SKM-1 treated with dmso at 0.1 percent for 144 hours (cell line): Measurements from ENCODE around the gene FAM43B.

Experiments used
- DNase-seq: peaks from one replicate; lab custom pipeline; 2025; ENCODE audit not compliant: unreplicated experiment; lab: John Stamatoyannopoulos, UW

The FAM43B gene

DNA sequence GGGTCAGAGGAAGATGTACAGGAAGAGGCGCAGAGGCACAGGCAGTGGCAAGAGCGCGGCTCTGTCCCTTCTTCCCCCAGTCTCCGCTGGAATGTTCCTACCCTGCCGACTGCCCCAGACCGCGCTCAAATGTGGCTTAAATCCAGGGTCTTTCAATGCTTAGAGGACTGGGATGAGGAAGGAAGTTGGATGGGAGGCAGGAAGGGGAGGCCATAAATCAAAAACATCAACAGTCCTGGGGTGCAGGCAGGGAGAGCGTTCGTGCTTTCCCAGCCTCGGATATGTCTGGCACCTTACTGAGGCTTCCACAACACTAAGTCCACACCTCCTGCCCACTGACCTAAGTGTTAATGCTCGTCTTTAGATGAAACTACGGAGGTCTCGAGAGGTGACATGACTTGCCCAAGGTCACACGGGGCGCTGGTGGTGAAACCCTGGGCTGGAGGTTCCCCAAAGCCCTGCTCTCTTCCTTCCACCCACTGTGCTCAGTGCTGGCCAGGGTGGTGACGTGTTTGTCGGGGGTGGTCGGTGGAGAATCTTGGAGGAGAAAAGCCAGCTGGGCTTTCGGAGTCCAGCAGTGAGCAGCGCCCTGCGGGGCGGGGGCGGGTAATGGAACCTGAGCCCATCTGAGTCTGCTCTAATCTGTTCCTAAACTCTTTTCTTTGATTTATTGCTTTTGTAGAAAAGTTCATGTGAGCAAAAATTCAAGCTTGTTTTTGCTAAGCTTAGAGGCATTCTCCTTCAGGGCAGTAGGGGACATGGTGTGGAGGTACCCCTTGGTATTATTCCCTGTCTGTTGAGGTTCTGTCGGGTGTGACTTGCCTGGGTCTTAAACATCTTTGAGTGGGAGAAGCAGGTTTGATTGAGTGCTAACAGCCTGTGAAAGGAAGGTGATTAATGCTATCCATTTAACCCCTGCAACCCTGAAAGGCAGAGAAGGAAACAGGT, 37.2 kb downstream of the FAM43B start:
- peak; percentile 18 for DNase-seq

DNA sequence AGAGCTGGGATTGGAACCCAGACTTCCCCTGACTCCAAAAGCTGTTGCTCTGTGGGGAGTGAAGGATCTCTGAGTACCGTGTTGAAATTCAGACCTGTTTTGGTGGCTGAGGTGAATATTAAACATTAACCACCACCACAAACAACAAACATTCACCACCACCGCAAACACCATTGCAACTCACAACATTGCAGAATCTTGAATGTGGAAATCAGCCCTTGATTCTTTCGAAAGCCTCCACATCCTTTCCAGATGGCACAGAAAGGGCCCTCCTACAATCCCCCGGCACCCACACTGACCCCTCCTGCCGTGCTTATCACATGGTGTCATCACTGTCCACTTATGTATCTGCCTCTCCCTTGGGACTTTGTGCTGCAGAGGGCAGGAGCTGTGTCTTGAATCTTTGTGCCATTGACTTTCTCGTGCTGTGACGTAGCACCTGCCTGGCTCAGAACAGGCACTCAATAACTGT, 38.0 kb downstream of the FAM43B start:
- peak; percentile 85 for DNase-seq

DNA sequence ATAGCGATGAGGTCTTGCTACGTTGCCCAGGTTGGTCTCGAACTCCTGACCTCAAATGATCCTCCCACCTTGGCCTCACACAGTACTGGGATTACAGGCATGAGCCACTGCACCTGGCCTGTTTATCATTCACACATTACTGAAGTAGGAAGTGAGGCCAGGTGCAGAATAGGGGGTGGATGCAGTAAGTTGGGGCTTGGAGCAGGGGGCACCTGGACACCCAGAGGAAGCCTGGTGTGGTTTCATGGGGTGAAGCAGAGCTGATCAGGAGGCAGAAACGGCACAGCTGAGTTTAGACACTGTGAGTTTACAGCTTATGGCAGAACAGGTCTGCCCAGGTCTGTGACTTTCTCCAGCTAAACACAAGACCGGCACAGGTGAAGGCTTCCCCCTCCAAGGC, 41.4 kb downstream of the FAM43B start:
- DNase-seq: no peak

DNA sequence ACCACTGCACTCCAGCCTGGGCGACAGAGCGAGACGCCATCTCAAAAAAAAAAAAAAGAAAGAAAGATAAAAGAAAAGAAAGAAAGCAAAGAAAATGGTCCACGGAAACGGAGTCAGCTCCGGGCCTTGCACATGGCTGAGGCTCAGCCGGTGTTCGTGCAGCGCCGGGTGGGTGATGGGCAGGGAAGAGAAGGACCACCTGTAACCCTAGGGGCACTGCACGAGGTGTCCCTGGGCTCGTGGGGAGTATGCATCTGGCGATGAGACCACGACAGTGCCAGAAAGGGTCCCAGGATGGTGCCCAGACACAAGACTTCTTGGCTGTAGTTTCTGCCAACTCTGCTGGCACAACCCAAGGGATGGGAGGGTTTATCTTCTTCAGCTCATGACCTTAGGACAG, 42.4 kb downstream of the FAM43B start:
- no peak for DNase-seq

DNA sequence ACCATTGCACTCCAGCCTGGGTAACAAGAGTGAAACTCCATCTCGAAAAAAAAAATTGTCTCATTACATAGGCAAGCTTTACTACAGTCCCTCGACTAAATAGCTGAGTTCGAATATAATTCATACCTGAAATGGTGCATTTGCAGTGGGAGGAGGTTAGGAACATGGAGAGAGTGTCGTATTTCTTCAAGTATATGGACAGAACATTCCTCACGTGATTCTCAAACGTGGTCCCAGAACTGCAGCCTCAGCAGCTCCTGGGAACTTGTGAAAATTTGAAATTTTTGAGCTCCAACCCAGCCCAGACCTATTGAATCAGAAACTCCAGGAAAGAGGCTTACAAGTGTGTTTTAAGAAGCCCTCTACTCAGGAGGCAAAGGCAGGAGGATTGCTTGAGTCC, 43.7 kb downstream of the FAM43B start:
- no peak for DNase-seq

DNA sequence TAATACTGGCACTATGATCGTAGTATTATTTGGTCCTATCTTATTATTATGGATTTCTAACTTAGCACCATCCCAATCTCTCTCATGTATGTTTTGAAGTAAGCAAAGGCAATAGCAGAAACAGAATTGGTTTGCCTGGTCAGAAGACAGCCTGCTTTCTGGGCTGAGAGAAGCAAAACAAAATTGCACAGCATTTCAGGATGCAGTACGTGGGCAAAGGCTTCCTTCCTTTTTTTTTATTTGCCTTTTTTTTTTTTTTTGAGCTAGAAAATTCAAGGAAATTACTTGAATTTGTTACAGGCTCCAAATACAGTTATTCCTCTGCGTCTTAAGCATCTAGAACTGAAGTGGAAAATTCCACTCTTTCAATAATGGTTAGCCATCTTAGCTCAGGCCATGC, 45.3 kb downstream of the FAM43B start:
- no peak for DNase-seq

DNA sequence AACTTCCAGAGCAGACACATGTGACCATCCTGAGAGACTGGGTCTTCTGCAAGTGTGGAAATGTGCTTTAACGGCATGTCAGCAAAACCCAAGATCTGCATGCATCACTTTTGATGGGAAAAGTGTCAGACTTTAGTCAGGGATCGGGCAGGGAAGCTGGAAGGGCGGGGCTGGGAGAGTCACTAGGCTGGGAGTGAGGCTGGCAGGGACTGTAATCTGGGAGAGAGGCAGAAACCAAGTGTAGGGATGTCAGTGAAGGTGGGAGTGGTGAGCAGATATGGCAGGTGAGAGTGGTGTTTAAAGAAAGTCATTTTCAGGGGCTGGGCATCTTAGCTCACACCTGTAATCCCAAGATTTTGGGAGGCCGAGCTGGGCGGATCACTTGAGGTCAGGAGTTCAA, 47.8 kb downstream of the FAM43B start:
- no peak for DNase-seq

DNA sequence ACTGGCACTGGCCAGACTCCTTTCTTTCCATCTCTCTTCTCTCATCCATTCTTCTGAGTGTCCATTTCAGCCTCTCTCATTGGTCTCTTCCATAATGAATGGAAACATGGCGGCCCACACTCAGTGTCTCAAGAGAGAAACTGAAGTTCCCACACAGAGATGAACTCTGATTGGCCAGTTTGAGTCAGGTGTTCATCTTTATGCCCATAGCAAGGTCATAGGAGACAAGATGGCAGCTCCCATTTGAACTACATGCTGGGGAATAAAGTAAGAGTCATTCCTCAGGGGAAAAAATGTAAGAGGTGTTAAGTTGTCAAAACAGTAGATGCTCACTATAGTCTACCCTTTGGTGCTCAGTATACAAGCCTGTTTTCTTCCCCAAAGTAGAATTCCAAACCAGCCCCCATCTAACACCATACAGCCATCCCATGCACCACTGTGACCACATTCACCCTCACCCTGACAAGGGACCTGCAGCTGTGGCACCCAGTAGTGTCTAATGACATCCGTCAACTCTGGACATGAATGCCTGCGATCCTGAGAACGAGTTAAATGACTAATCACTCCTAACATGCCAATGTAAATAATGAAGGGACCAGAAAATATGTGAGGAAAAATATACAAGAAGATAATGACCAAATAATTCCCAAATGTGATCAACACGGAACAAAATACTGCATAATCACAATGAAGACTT, 48.9 kb downstream of the FAM43B start:
- no peak for DNase-seq

DNA sequence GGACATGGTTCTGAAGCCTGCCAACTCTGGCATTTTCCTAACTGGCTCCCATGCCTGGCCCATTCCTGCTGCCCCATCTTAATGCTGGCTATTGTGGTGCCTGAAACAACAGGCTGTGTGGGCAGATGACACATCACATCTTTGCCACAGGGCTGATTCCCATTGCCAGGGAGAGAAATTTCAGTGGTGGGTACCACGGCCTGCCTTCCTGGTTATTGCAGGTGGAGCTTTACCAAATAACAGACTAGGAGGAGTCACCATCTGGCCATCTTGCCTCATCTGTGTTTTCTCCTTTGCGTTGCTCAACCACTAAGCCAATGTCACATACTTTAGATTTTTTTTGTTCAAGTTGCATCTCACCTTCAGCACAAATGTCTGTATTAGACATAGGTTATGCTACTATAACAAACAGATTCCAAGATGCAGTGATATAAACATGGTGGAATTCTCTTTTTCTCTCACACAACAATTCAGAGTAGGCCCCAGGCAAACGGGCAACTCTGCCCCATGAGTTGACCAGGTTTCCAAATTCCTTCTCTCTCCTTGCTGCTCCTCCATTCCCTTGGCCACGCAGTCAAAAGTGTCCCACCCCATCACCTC, 50.6 kb downstream of the FAM43B start:
- DNase-seq: no peak

DNA sequence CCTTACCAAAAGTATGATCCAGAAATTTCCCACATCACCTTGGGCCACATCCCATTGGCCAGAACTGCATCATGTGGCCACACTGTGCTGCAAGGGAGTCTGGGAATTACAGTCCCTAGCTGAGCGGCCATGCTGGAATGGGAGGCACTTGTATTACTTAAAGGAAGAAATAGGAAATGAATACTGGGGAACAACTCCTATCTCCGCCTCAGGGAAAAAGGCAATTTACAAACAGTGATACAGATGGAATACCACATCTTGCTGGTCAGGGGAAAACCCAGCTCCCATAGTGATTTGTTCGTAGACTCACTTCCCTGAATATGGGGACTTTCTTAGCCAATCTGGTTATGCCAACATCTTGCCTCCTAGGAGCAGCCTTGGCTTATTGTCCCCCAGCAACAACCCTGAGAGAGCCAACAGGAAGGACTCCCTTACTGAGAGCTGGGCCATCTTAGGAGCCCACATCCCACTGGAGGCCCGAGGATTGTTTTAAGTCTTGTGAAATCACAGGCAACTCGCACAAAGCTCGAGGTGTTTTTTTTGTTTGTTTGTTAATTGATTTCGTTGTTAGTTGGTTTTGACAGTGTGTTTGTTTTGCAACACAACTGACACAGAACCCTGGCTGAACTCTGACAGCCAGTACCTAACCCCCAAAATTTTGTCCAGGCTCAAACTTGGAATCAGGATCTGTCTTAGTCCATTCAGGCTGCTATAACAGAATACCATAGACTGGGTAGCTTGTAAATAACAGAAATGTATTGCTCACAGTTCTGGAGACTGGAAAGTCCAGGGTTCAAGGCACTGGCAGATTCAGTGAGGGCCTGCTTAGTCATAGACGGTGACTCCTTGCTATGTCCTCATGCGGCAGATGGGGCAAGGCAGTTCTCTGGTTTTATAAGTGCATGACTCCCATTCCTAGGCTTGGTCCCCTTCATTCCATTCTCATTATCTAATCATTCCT, 51.4 kb downstream of the FAM43B start:
- DNase-seq: peak; percentile 16
